Naive thymus-derived CD4-positive, alpha-beta T cell (primary cell): ENCODE results near the gene HIGD1B. TPM values are rescaled to one million over a fixed set of nuclear protein-coding genes. Genes with fewer than 3 reads are reported as not detected.
A peak's percentile ranks its signal among the peaks of the same experiment; 100 is the strongest.

ENCODE experiments used
- ATAC-seq: fragments of 150-1000 bp; cut with Tn5 transposase; 2 replicates; pipeline ENCODE4 v1.10.0; 2021; ENCODE audit warnings: mild to moderate bottlenecking, moderate library complexity
- CTCF ChIA-PET: fragments of 350-600 bp; sonication (Branson Sonifier 250); formaldehyde crosslinking; loops from one replicate; lab custom pipeline; 2021; ENCODE audit warnings: antibody characterized with exemption; lab: Charles Lee
- POLR2A ChIA-PET: fragments of 350-600 bp; sonication (Branson Sonifier 250); formaldehyde crosslinking; loops from one replicate; lab custom pipeline; 2021; ENCODE audit warnings: antibody characterized with exemption, inconsistent platforms; lab: Charles Lee
- DNase-seq, 9 donors: peaks; one replicate each; pipeline versions ENCODE4 v3.0.0 to v3.0.0-alpha.2; 2020 to 2022; ENCODE audit warnings: mixed read lengths in 1 of 9
- H3K27ac ChIP-seq: one replicate; pipeline ENCODE4 v1.7.0; 2013; ENCODE audit warnings: mild to moderate bottlenecking, low read depth, low read length, moderate library complexity
- H3K27me3 ChIP-seq, 2 donors: one replicate each; pipeline ENCODE4 v1.7.0; 2013; ENCODE audit warnings: low read length in 2 of 2, mild to moderate bottlenecking in 2 of 2, moderate library complexity in 2 of 2; ENCODE audit not compliant: control insufficient read depth in 2 of 2, insufficient read depth in 2 of 2
- H3K36me3 ChIP-seq, 3 experiments: 1 replicate in 2 of 3; 2 replicates in 1 of 3; pipeline ENCODE4 v1.7.0; 2013; ENCODE audit warnings: low read length in 3 of 3, mild to moderate bottlenecking in 3 of 3, moderate library complexity in 1 of 3; ENCODE audit not compliant: insufficient read depth in 3 of 3, control insufficient read depth in 2 of 3
- H3K4me1 ChIP-seq, 2 donors: one replicate each; pipeline ENCODE4 v1.7.0; 2013; ENCODE audit warnings: low read length in 2 of 2, mild to moderate bottlenecking in 2 of 2, moderate library complexity in 1 of 2; ENCODE audit not compliant: control insufficient read depth in 2 of 2, insufficient read depth in 2 of 2
- H3K4me3 ChIP-seq: 2 replicates; pipeline ENCODE4 v1.7.0; 2013; ENCODE audit warnings: mild to moderate bottlenecking, low read length
- H3K9me3 ChIP-seq, 3 experiments: 1 replicate in 2 of 3; 2 replicates in 1 of 3; pipeline ENCODE4 v1.7.0; 2013; ENCODE audit warnings: low read length in 3 of 3; ENCODE audit not compliant: control insufficient read depth in 2 of 3
- H3K27ac Mint-ChIP-seq, 9 donors: one replicate each; pipeline ENCODE4 v1.8.0; 2020 to 2022; ENCODE audit warnings: mixed read lengths in 9 of 9, mild to moderate bottlenecking in 8 of 9, moderate library complexity in 5 of 9, inconsistent platforms in 2 of 9
- H3K27me3 Mint-ChIP-seq, 5 donors: one replicate each; pipeline ENCODE4 v1.8.0; 2021 to 2022; ENCODE audit warnings: mixed read lengths in 5 of 5, mild to moderate bottlenecking in 1 of 5
- H3K36me3 Mint-ChIP-seq, 5 donors: one replicate each; pipeline ENCODE4 v1.8.0; 2020 to 2022; ENCODE audit warnings: mixed read lengths in 5 of 5, mild to moderate bottlenecking in 3 of 5, inconsistent platforms in 1 of 5
- H3K4me1 Mint-ChIP-seq, 7 donors: one replicate each; pipeline ENCODE4 v1.8.0; 2020 to 2022; ENCODE audit warnings: mixed read lengths in 7 of 7, mild to moderate bottlenecking in 3 of 7, inconsistent platforms in 1 of 7
- H3K4me3 Mint-ChIP-seq, 10 donors: one replicate each; pipeline ENCODE4 v1.8.0; 2020 to 2022; ENCODE audit warnings: mild to moderate bottlenecking in 10 of 10, mixed read lengths in 10 of 10, moderate library complexity in 6 of 10, inconsistent platforms in 2 of 10
- H3K9me3 Mint-ChIP-seq, 11 donors: one replicate each; pipeline ENCODE4 v1.8.0; 2020 to 2022; ENCODE audit warnings: mixed read lengths in 11 of 11, mild to moderate bottlenecking in 4 of 11, inconsistent platforms in 1 of 11, moderate library complexity in 1 of 11
- intact Hi-C, 2 donors: fragments of 100-400 bp; cut with micrococcal nuclease; formaldehyde crosslinking; loops; one replicate each; pipeline ENCODE4 v1.15.1; 2023
- polyA plus RNA-seq, 2 donors: library from polyadenylated mRNA; unstranded; fragments of 300-500 nt; fragmentation: Illumina TruSeq; gene quantifications; one replicate each; pipeline ENCODE4 v1.2.3, GENCODE V29; 2021
- total RNA-seq, 6 experiments: library from RNA in 5 of 6; stranded (reverse) in 5 of 6; gene quantifications; 1 replicate in 5 of 6; 2 replicates in 1 of 6; pipeline ENCODE4 v1.2.3 and lab custom pipeline; 2021 to 2026

HIGD1B gene
- total and polyA plus RNA-seq, 7 experiments from 2014 or later: not detected

DNA sequence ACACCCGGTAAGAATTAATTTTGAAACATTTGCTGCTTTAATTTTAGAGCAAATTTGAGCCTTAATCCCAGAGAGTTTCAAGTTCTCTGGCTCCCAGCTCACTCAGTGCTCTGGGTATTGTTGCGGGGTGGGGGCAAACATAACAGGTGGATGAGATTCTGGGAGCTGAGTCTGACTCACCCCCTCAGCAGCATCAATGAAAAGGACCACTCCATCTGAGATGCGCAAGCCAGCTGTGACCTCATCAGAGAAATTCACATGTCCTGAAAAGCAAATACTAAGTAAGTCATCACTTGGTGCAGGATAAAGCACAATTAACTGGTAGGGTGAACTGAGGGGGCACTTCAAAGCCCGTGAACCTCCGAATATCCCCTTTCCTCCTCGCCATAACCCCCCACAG is 31.7 kb downstream of the HIGD1B start:
- intact Hi-C loops: no loop called here
- Histone ChIP-seq H3K4me3 (no peak overlapping the region), H3K36me3 (peaks cover 35 to 89% (median 36%) of the 10 kb centered on the region in 3 experiments), H3K4me1 (no peaks in the 10 kb centered on the region), H3K27ac (no peak overlapping the region), H3K9me3 (no peaks in the 10 kb centered on the region), H3K27me3 (no peaks in the 10 kb centered on the region)
- Mint-ChIP-seq H3K4me1 (peaks cover 0 to 8% (median 3%) of the 10 kb centered on the region in 7 donors), H3K36me3 (peaks cover 12 to 47% (median 34%) of the 10 kb centered on the region in 5 donors), H3K27me3 (no peaks in the 10 kb centered on the region), H3K9me3 (peaks cover 0 to 2% (median 0%) of the 10 kb centered on the region in 11 donors), H3K4me3 (no peak overlapping the region), H3K27ac (no peak overlapping the region)
- POLR2A ChIA-PET: interaction anchor here (0.9 kb wide), 1 partner anchor 20 kb away, joined by 3 read pairs; the partner anchor contains the start of gene EFTUD2
- DNase-seq (no peak), ATAC-seq (no peak)
- CTCF ChIA-PET: interaction anchor here (1.0 kb wide), 1 partner anchor 142 kb away, joined by 3 read pairs; no protein-coding TSS in a partner anchor

DNA sequence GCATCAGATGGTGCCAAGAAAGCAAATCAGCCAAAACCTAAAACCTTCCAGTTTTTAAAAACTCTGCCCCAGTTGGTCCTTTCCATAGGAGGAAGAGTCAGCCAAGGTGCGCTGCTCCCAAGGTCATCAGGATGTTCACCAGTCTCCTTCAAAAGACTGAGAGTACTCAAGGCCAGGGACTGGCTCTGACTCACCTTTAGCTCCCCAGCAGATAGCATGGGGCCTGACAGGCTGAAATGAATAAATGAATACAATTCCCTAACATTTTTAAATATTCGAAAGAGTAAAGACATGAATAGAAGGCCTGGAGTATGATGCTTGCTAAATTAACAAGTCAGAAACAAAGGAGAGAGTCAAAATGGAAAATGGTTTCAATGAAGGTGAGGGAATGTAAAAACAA is 32.4 kb downstream of the HIGD1B start:
- H3K4me3 Mint-ChIP-seq: no peak overlapping the region
- no peak overlapping the region for H3K27ac ChIP-seq
- H3K4me3 ChIP-seq: no peak overlapping the region
- no peaks in the 10 kb centered on the region for H3K9me3 ChIP-seq
- intact Hi-C loops: no loop called here
- peak overlapping the region in 2 of 9 donors; percentile 4 to 25 for H3K27ac Mint-ChIP-seq
- ChIA-PET CTCF (no interaction called here), POLR2A (no interaction called here)
- peaks cover 0 to 2% (median 0%) of the 10 kb centered on the region in 11 donors for H3K9me3 Mint-ChIP-seq
- H3K36me3 ChIP-seq: peaks cover 33 to 90% (median 38%) of the 10 kb centered on the region in 3 experiments
- H3K27me3 Mint-ChIP-seq: no peaks in the 10 kb centered on the region
- no peak for DNase-seq
- no peaks in the 10 kb centered on the region for H3K27me3 ChIP-seq
- H3K4me1 Mint-ChIP-seq: peaks cover 0 to 8% (median 3%) of the 10 kb centered on the region in 7 donors
- H3K36me3 Mint-ChIP-seq: peaks cover 12 to 53% (median 39%) of the 10 kb centered on the region in 5 donors
- no peaks in the 10 kb centered on the region for H3K4me1 ChIP-seq
- no peak for ATAC-seq

GRCh38 chr17:44881145-44881544 is 33.5 kb downstream of the HIGD1B start:
- ATAC-seq (no peak), DNase-seq (no peak)
- H3K9me3 ChIP-seq: no peaks in the 10 kb centered on the region
- intact Hi-C loops: no loop called here
- CTCF ChIA-PET: interaction anchor here (0.6 to 1.3 kb wide), 5 partner anchors 13 to 102 kb away, joined by 3 to 6 read pairs (median 5); no protein-coding TSS in a partner anchor
- H3K36me3 ChIP-seq: peaks cover 34 to 92% (median 39%) of the 10 kb centered on the region in 3 experiments
- no peaks in the 10 kb centered on the region for H3K4me1 ChIP-seq
- H3K27ac ChIP-seq: no peak overlapping the region
- Mint-ChIP-seq H3K27me3 (no peaks in the 10 kb centered on the region), H3K27ac (no peak overlapping the region), H3K9me3 (peaks cover 0 to 2% (median 0%) of the 10 kb centered on the region in 11 donors), H3K36me3 (peaks cover 12 to 55% (median 40%) of the 10 kb centered on the region in 5 donors), H3K4me1 (peaks cover 0 to 8% (median 3%) of the 10 kb centered on the region in 7 donors), H3K4me3 (no peak overlapping the region)
- POLR2A ChIA-PET: interaction anchor here (0.8 kb wide), 1 partner anchor 18 kb away, joined by 5 read pairs; the partner anchor contains the start of gene EFTUD2
- no peak overlapping the region for H3K4me3 ChIP-seq
- H3K27me3 ChIP-seq: no peaks in the 10 kb centered on the region

DNA sequence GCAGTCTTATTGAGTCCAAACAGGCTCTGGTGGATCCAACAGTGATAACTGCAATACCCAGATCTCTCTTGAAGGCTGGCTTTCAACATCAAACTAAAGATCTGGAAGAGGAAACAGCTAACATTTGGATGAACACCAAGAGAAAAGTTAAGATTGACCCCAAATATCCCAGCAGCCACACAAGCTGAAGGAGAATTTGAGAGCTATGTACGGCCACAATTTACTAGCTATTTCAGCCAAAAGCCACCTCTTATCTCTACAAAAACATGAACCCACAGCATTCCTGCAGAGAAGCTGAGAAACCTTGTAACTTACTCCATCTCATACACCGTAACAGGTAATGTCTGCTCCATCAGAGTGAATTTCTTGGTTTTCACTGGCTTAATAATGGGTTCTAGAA is 37.3 kb downstream of the HIGD1B start:
- H3K27me3 Mint-ChIP-seq: no peaks in the 10 kb centered on the region
- Histone ChIP-seq H3K4me1 (peaks cover 26 to 27% of the 10 kb centered on the region in 2 donors), H3K4me3 (no peak overlapping the region), H3K27me3 (no peaks in the 10 kb centered on the region), H3K9me3 (no peaks in the 10 kb centered on the region), H3K36me3 (peaks cover 29 to 68% (median 39%) of the 10 kb centered on the region in 3 experiments), H3K27ac (no peak overlapping the region)
- intact Hi-C loops: no loop called here
- ATAC-seq (no peak), DNase-seq (no peak)
- ChIA-PET POLR2A (interaction anchor here (0.8 kb wide), 1 partner anchor 8 kb away, joined by 3 read pairs; no protein-coding TSS in a partner anchor), CTCF (interaction anchor here (0.7 to 1.3 kb wide), 2 partner anchors 14 to 251 kb away, joined by 3 read pairs; partner anchors contain the start of genes ACBD4 and EFTUD2)
- H3K4me3 Mint-ChIP-seq: no peak overlapping the region
- peaks cover 12 to 45% (median 36%) of the 10 kb centered on the region in 5 donors for H3K36me3 Mint-ChIP-seq
- H3K9me3 Mint-ChIP-seq: peaks cover 0 to 2% (median 0%) of the 10 kb centered on the region in 11 donors
- H3K27ac Mint-ChIP-seq: peak overlapping the region in 2 of 9 donors; percentile 28 to 56
- peaks cover 0 to 8% (median 0%) of the 10 kb centered on the region in 7 donors for H3K4me1 Mint-ChIP-seq

DNA sequence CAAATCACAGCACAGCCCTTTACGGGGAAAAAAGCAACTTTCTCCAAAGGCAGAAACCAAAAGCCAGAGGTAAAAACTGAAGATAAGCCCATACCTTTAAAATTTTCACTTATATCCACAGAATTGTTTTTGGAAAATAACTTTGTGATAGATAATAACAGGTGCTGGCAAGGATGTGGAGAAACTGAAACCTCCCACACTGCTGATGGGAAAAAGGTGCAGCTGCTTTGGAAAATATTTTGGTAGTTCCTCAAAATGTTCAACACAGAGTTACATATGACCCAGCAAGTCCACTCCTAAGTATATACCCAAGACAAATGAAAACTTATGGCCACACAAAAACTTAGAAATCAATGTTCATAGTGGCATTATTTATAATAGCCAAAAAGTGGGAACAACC is 39.3 kb downstream of the HIGD1B start:
- Mint-ChIP-seq H3K4me1 (peaks cover 3 to 14% (median 11%) of the 10 kb centered on the region in 7 donors), H3K27me3 (no peaks in the 10 kb centered on the region), H3K36me3 (peaks cover 9 to 44% (median 21%) of the 10 kb centered on the region in 5 donors), H3K27ac (peak overlapping the region in 4 of 9 donors; percentile 51 to 80 (median 65)), H3K4me3 (peak overlapping the region in 2 of 10 donors; percentile 29 to 30), H3K9me3 (peaks cover 0 to 2% (median 0%) of the 10 kb centered on the region in 11 donors)
- Histone ChIP-seq H3K36me3 (peaks cover 21 to 60% (median 30%) of the 10 kb centered on the region in 3 experiments), H3K4me3 (no peak overlapping the region), H3K27ac (peak overlapping the region; percentile 31), H3K27me3 (no peaks in the 10 kb centered on the region), H3K9me3 (no peaks in the 10 kb centered on the region), H3K4me1 (peaks cover 26 to 27% of the 10 kb centered on the region in 2 donors)
- DNase-seq (no peak), ATAC-seq (no peak)
- intact Hi-C loops: no loop called here
- CTCF ChIA-PET: no interaction called here
- POLR2A ChIA-PET: interaction anchor here (0.8 kb wide), 1 partner anchor 638 kb away, joined by 3 read pairs; no protein-coding TSS in a partner anchor

DNA sequence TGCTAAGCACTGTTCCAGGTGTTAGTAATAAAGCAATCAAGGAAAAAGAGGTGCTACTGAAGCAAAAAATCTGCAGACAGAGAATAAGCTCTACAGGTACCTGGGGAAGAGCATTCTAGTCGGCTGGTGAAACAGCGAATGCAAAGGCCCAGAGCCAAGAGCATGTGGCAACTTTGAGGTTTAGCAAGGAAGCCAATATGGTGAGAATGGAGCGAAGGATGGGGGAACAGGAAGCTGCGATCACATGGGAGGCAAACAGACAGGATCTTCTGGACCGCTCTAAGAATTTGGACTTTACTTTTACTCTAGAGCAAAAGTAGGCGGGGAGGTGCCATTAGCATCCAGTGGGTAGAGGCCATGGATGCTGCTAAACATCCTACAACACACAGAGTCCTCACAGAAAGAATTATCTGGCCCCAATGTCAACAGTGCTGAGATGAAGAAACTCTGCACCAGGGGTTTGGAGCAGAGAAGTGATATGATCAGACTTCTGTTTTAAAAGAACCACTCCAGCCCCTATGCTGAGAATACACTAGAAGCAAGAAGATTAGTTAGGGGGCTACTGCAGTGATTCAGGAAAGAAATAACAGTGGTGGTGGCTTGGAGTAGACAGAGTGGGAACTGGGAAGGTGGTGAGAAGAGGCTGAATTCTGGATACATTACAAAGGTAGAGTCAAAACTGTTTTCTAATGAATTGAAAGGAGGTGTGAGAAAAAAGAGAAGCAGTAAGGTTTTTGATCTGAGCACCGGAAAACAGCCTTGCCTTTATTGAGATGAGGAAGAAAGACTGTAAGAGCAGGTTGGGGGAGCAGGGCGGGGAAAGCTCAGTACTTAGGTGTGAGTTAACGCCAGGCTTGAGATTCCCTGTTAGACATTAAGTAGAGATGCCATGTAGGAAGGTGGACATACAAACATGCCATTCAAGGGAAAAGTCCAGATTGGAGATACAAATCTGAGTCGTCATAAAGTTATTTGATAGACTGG is 40.6 kb downstream of the HIGD1B start:
- ATAC-seq (peak; percentile 82), DNase-seq (peak in 6 of 9 donors; percentile 16 to 48 (median 40))
- no peak overlapping the region for H3K27ac Mint-ChIP-seq
- no peaks in the 10 kb centered on the region for H3K27me3 ChIP-seq
- intact Hi-C loops: no loop called here
- peaks cover 15 to 57% (median 21%) of the 10 kb centered on the region in 3 experiments for H3K36me3 ChIP-seq
- no peaks in the 10 kb centered on the region for H3K27me3 Mint-ChIP-seq
- H3K4me1 Mint-ChIP-seq: peaks cover 0 to 18% (median 11%) of the 10 kb centered on the region in 7 donors
- H3K4me3 Mint-ChIP-seq: no peak overlapping the region
- CTCF ChIA-PET: interaction anchor here (0.5 to 1.0 kb wide), 2 partner anchors 8 to 11 kb away, joined by 3 read pairs; partner anchors contain the start of gene EFTUD2
- no peaks in the 10 kb centered on the region for H3K9me3 ChIP-seq
- peak overlapping the region; percentile 55 for H3K27ac ChIP-seq
- POLR2A ChIA-PET: no interaction called here
- no peaks in the 10 kb centered on the region for H3K9me3 Mint-ChIP-seq
- peaks cover 26 to 27% of the 10 kb centered on the region in 2 donors for H3K4me1 ChIP-seq
- peaks cover 5 to 32% (median 11%) of the 10 kb centered on the region in 5 donors for H3K36me3 Mint-ChIP-seq
- H3K4me3 ChIP-seq: peak overlapping the region; percentile 5
